Activated naive CD8-positive, alpha-beta T cell treated with anti-CD3 and anti-CD28 coated beads, Interleukin-2, amount 50 U/mL, for 24 hours (primary cell): Measurements from ENCODE around the gene PIRT.

ENCODE experiments used
- ATAC-seq: fragments of 150-1000 bp; cut with Tn5 transposase; one replicate; pipeline ENCODE4 v1.10.0; 2021
- DNase-seq: peaks from one replicate; pipeline ENCODE4 v3.0.0; 2021
- H3K27ac Mint-ChIP-seq: one replicate; pipeline ENCODE4 v1.8.0; 2021; ENCODE audit warnings: mild to moderate bottlenecking, mixed read lengths
- H3K27me3 Mint-ChIP-seq: one replicate; pipeline ENCODE4 v1.8.0; 2021; ENCODE audit warnings: mixed read lengths
- H3K36me3 Mint-ChIP-seq: one replicate; pipeline ENCODE4 v1.8.0; 2021; ENCODE audit warnings: low read depth, mixed read lengths
- H3K4me1 Mint-ChIP-seq: one replicate; pipeline ENCODE4 v1.8.0; 2021; ENCODE audit warnings: mixed read lengths
- H3K4me3 Mint-ChIP-seq: one replicate; pipeline ENCODE4 v1.8.0; 2021; ENCODE audit warnings: mild to moderate bottlenecking, moderate library complexity, mixed read lengths
- H3K9me3 Mint-ChIP-seq: one replicate; pipeline ENCODE4 v1.8.0; 2021; ENCODE audit warnings: mixed read lengths

The PIRT gene

DNA sequence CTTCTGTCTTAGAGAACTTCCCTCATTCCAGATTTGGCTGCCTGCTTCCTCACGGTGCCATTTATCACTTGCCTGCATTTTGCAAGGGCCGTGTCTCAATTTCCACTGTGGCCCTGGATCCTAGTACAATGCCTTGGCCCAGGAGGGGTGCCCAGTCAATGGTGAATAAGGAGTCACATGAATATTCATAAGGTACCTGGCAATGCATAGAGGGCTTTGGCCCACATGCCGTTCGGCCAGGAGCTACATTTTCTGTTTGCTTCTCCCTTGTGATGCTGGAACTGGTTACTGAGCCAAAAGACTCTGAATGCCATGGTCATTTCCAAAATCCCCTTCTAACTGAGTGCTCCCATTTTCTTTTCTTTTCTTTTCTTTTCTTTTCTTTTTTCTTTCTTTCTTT is 4.8 kb upstream of the PIRT start:
- peaks cover 4% of the 10 kb centered on the region for H3K27me3 Mint-ChIP-seq
- DNase-seq (no peak), ATAC-seq (no peak)
- no peaks in the 10 kb centered on the region for H3K36me3 Mint-ChIP-seq
- no peak overlapping the region for H3K4me3 Mint-ChIP-seq
- H3K9me3 Mint-ChIP-seq, result no peaks in the 10 kb centered on the region
- no peak overlapping the region for H3K27ac Mint-ChIP-seq
- H3K4me1 Mint-ChIP-seq, result peaks cover 15% of the 10 kb centered on the region

DNA sequence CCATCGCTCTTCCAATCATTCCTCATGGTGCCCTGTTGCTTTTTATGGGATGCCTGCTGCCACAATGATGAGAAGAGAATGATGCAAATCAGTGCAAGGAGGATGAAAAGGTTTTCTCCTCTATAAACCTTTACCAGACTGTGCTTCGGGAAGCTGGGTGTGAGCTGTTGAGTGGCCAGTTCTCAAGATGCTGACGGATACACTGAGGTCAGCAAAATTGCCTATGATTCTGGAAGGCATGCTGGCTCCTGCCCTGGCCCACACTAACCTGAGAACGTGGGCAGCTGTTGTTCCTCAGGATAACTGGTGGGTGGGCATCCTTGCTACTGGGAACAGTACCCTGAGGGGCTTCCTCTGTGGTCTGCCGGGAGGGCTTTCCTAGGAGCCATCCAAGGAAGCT is 795 bp upstream of the PIRT start:
- Mint-ChIP-seq H3K4me1 (peaks cover under 1% of the 10 kb centered on the region), H3K4me3 (no peak overlapping the region), H3K27ac (no peak overlapping the region), H3K27me3 (peaks cover 3% of the 10 kb centered on the region), H3K36me3 (no peaks in the 10 kb centered on the region), H3K9me3 (no peaks in the 10 kb centered on the region)
- DNase-seq, result no peak
- ATAC-seq, result no peak

- Mint-ChIP-seq H3K4me1 (no peaks in the 10 kb centered on the region), H3K27me3 (peaks cover 3% of the 10 kb centered on the region), H3K27ac (no peak overlapping the region), H3K9me3 (no peaks in the 10 kb centered on the region), H3K36me3 (no peaks in the 10 kb centered on the region), H3K4me3 (no peak overlapping the region)
- DNase-seq, result no peak
- ATAC-seq, result no peak
Observed at GRCh38 chr17:10836966-10837590, 809 bp downstream of the PIRT start.

DNA sequence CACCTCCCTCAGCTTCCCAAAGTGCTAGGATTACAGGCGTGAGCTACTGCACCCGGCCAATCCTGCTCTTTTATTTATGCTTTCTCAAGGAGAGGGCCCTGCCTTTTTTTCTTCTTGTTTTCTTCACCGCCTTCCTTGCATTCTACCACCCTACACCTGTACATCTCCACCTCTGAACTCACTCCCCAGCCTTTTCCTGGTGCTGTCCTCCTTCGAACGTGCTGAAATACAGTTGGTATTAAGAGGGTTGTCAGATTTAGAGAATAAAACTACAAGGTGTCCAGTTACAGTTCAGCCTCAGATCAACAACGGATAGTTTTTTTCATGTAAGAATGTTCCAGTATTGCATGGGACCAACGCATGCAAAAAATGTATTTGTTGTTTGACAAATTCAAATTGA is 1.7 kb downstream of the PIRT start:
- no peaks in the 10 kb centered on the region for H3K4me1 Mint-ChIP-seq
- peaks cover 3% of the 10 kb centered on the region for H3K27me3 Mint-ChIP-seq
- DNase-seq (no peak), ATAC-seq (no peak)
- no peaks in the 10 kb centered on the region for H3K9me3 Mint-ChIP-seq
- H3K27ac Mint-ChIP-seq, result no peak overlapping the region
- H3K4me3 Mint-ChIP-seq, result no peak overlapping the region
- no peaks in the 10 kb centered on the region for H3K36me3 Mint-ChIP-seq

DNA sequence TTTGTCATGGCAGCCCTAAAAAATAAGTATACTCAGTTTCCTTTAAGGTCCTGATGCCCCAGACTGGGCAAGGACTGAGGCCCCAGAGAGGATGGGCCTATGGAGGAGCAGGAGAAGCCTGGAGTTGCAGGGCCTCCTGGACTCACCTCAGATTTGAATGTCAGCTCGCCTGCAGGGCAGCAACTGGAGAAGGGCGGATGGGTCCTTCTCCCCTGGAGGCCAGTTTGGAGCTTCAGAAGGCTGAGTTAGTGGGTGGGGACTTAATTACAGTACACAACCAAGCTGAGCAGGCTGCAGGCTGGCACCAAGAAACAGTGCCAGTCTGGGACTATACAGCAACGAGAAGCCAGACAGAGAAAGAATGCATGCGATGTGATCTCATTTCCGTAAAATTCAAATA is 6.2 kb downstream of the PIRT start:
- Mint-ChIP-seq H3K27ac (no peak overlapping the region), H3K9me3 (no peaks in the 10 kb centered on the region), H3K4me3 (no peak overlapping the region), H3K27me3 (peaks cover 5% of the 10 kb centered on the region), H3K36me3 (no peaks in the 10 kb centered on the region), H3K4me1 (no peaks in the 10 kb centered on the region)
- DNase-seq (no peak), ATAC-seq (no peak)

DNA sequence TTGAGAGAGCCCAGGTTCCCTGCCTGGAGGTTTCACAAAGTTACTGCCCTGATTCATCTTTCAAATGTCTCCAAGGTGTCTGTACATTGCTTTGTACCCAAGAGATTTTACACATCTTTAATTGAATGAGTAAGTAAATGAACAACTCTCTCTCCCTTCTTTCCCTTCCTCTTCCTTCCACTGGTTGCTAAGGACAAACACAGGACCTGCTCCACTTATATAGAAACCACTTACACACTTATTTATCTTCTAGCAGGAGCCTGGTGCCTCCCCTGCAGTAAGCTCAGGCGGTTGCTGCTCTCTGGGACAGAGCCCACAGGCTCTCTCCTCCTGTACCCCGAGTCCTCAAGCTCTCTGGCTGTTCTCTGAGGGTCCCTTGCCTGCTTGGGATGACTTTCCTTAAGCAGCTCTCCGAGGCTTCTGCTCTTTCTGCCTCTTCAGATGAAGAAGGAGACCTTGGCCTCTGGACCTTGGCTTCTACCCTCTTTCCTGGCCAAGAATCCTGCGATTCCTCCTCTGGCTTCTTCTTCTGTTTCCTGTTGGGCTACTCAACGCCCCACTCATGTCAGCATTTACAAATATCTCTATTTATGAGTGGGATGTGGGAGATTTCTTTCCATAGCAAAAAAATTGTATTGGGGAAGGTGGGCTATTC is 9.9 kb downstream of the PIRT start:
- Mint-ChIP-seq H3K4me3 (no peak overlapping the region), H3K27ac (no peak overlapping the region), H3K4me1 (no peaks in the 10 kb centered on the region), H3K27me3 (peaks cover 7% of the 10 kb centered on the region), H3K36me3 (no peaks in the 10 kb centered on the region), H3K9me3 (no peaks in the 10 kb centered on the region)
- ATAC-seq (no peak), DNase-seq (no peak)

- ATAC-seq (no peak), DNase-seq (no peak)
- Mint-ChIP-seq H3K27ac (no peak overlapping the region), H3K4me3 (no peak overlapping the region), H3K27me3 (peaks cover 7% of the 10 kb centered on the region), H3K4me1 (no peaks in the 10 kb centered on the region), H3K9me3 (no peaks in the 10 kb centered on the region), H3K36me3 (no peaks in the 10 kb centered on the region)
Observed at GRCh38 chr17:10824874-10825273, 13.0 kb downstream of the PIRT start.

- no peak for DNase-seq
- no peak overlapping the region for H3K27ac Mint-ChIP-seq
- no peak for ATAC-seq
- no peaks in the 10 kb centered on the region for H3K36me3 Mint-ChIP-seq
- no peak overlapping the region for H3K4me3 Mint-ChIP-seq
- H3K27me3 Mint-ChIP-seq, result peaks cover 3% of the 10 kb centered on the region
- no peaks in the 10 kb centered on the region for H3K9me3 Mint-ChIP-seq
- H3K4me1 Mint-ChIP-seq, result no peaks in the 10 kb centered on the region
Observed at GRCh38 chr17:10821770-10822169, 16.1 kb downstream of the PIRT start.

- H3K4me3 Mint-ChIP-seq, result no peak overlapping the region
- H3K36me3 Mint-ChIP-seq, result no peaks in the 10 kb centered on the region
- H3K4me1 Mint-ChIP-seq, result no peaks in the 10 kb centered on the region
- no peak for DNase-seq
- H3K9me3 Mint-ChIP-seq, result no peaks in the 10 kb centered on the region
- no peak overlapping the region for H3K27ac Mint-ChIP-seq
- ATAC-seq, result no peak
- peaks cover 3% of the 10 kb centered on the region for H3K27me3 Mint-ChIP-seq
Observed at GRCh38 chr17:10821054-10821453, 16.8 kb downstream of the PIRT start.

DNA sequence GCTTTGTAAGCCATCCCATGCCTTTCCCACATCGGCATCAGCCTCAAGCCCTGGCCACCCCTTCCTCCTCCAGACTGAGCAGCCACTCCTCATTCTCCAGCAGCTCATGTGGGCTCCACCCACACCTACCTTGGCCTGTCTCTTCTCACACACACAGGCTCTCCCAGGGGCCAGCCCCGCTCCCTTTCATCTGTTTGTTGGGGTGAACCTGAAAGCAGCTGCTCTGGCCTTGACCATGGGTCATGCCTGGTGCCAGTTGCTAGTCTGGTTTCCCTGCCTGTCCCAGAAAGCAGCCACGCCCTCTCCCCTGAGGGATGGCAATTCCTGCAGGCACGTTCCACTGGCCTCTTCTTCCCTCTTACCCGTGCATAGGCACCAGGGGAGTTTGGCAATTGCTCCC is 22.6 kb downstream of the PIRT start:
- Mint-ChIP-seq H3K4me3 (no peak overlapping the region), H3K4me1 (no peaks in the 10 kb centered on the region), H3K9me3 (no peaks in the 10 kb centered on the region), H3K27me3 (no peaks in the 10 kb centered on the region), H3K36me3 (no peaks in the 10 kb centered on the region), H3K27ac (no peak overlapping the region)
- DNase-seq, result no peak
- no peak for ATAC-seq

- H3K4me3 Mint-ChIP-seq, result no peak overlapping the region
- DNase-seq (no peak), ATAC-seq (no peak)
- H3K27ac Mint-ChIP-seq, result no peak overlapping the region
- no peaks in the 10 kb centered on the region for H3K27me3 Mint-ChIP-seq
- no peaks in the 10 kb centered on the region for H3K4me1 Mint-ChIP-seq
- no peaks in the 10 kb centered on the region for H3K36me3 Mint-ChIP-seq
- no peaks in the 10 kb centered on the region for H3K9me3 Mint-ChIP-seq
Observed at GRCh38 chr17:10814075-10814474, 23.8 kb downstream of the PIRT start.

DNA sequence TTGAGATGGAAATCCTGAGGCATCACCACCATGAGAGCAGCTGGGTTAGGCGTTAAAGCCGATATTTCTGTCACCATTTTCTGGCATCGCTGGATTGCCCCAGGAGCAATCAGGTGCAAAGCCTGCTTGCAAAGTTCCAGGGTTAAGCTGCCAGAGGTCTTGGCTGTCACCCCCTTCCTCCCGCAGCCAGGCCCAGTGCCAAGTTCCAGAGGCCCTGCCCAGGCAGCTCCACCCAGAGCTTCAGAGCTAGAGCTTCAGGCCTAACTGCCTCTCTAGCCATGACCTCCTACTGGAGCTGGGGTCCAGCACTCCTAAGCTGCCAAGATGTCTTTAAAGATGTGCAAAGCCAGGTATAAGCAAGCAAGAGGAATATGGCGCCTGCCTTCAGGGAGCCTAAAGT is 25.2 kb downstream of the PIRT start:
- no peak for DNase-seq
- no peak for ATAC-seq
- Mint-ChIP-seq H3K27ac (no peak overlapping the region), H3K4me1 (no peaks in the 10 kb centered on the region), H3K36me3 (no peaks in the 10 kb centered on the region), H3K27me3 (no peaks in the 10 kb centered on the region), H3K9me3 (no peaks in the 10 kb centered on the region), H3K4me3 (no peak overlapping the region)

DNA sequence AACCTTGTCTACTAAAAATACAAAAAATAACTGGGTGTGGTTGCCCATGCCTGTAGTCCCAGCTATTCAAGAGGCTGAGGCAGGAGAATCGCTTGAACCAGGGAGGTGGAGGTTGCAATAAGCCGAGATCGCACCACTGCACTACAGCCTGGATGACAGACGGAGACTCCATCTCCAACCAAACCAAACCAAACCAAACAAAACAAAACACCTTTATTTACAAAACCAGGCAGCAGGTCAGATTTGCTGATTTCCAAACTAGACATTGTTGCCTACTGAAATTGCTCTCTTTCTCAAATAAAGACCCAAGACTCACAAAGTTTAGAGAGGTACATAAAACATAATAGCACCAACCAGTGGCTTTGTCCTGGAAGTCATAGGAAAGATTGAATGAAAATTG is 28.3 kb downstream of the PIRT start:
- Mint-ChIP-seq H3K36me3 (no peaks in the 10 kb centered on the region), H3K9me3 (no peaks in the 10 kb centered on the region), H3K27ac (no peak overlapping the region), H3K4me3 (no peak overlapping the region), H3K27me3 (no peaks in the 10 kb centered on the region), H3K4me1 (no peaks in the 10 kb centered on the region)
- DNase-seq (no peak), ATAC-seq (no peak)

DNA sequence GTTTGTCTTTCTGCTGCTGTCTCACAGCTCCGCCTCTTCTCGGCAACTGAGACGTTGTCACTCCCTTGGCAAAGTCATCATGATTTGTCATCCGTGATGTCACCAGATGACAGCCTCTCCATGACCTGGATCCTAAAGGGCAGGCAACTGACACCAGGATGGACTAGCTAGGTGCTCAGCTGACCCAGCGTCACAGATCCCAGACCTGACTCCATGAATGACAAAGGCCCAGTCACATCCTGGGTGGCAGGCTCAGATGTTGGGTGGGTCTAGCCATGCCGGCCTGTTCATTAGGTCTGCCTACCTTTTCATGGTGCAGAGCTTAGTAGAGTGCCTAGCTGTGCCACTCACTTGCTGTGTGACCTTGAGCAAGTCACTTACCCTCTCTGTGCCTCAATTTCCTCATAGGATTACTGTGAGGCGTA is 30.2 kb downstream of the PIRT start:
- Mint-ChIP-seq H3K9me3 (no peaks in the 10 kb centered on the region), H3K4me1 (no peaks in the 10 kb centered on the region), H3K27me3 (no peaks in the 10 kb centered on the region), H3K27ac (no peak overlapping the region), H3K36me3 (no peaks in the 10 kb centered on the region), H3K4me3 (no peak overlapping the region)
- ATAC-seq, result no peak
- DNase-seq, result no peak

DNA sequence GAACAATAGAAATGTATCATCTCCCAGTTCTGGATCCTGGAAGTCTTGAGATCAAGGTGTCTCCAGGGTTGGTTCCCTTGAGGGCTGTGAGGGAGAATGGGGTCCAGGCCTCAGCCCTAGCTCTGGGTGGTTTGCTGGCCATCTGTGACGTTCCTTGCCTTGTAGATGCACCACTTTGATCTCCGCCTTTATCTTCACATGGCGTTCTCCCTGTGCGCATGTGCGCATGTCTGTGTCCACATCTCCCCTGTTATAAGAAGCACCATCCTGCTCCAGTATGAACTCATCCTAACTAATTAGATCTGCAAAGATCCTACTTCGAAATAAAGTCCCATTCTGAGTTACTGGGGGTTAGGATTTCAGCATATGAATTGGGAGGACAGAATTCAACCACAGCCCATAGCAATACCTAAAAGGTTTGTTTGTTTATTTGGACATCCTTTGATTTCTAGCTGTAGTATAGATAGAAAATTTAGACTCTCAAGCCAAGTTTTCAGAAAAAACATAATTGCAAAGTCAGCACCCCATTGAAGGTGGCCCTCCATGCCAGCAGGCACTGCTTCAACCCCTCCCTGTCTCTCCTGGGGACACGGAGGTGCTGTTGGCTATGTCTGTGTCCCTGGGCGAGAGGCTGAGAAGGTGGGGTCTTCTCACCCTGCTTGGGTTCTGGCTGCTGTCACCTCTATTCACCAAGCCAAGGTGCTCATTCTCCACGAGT is 31.2 kb downstream of the PIRT start:
- ATAC-seq (no peak), DNase-seq (no peak)
- no peaks in the 10 kb centered on the region for H3K36me3 Mint-ChIP-seq
- H3K4me1 Mint-ChIP-seq, result no peaks in the 10 kb centered on the region
- no peaks in the 10 kb centered on the region for H3K9me3 Mint-ChIP-seq
- H3K4me3 Mint-ChIP-seq, result no peak overlapping the region
- no peak overlapping the region for H3K27ac Mint-ChIP-seq
- no peaks in the 10 kb centered on the region for H3K27me3 Mint-ChIP-seq
